Upper lobe of right lung (tissue), 1 donor: ENCODE results near the gene NCKAP5. TPM values are rescaled to one million over a fixed set of nuclear protein-coding genes. Genes with fewer than 3 reads are reported as not detected.

Experiments
- ATAC-seq: fragments of 200-7000 bp; cut with Tn5 transposase; one replicate; pipeline ENCODE4 v1.9.1; 2020; ENCODE audit warnings: mild to moderate bottlenecking, moderate library complexity
- DNase-seq: peaks from one replicate; pipeline ENCODE4 v3.0.0-alpha.2; 2020
- H3K27ac ChIP-seq: fragments of 200-600 bp; one replicate; pipeline ENCODE4 v1.8.0; 2022
- H3K27me3 ChIP-seq: fragments of 200-600 bp; one replicate; pipeline ENCODE4 v1.8.0; 2022; ENCODE audit warnings: mild to moderate bottlenecking
- H3K36me3 ChIP-seq: fragments of 200-600 bp; one replicate; pipeline ENCODE4 v1.8.0; 2022
- H3K4me1 ChIP-seq: fragments of 200-600 bp; one replicate; pipeline ENCODE4 v1.8.0; 2022
- H3K4me3 ChIP-seq: fragments of 200-600 bp; one replicate; pipeline ENCODE4 v1.8.0; 2022; ENCODE audit warnings: mild to moderate bottlenecking
- H3K9me3 ChIP-seq: fragments of 200-600 bp; one replicate; pipeline ENCODE4 v1.8.0; 2022
- CTCF ChIP-seq: fragments of 200-600 bp; IDR thresholded peaks from one replicate; pipeline ENCODE4 v1.8.0; 2022; ENCODE audit warnings: antibody characterized with exemption
- intact Hi-C: fragments of 100-400 bp; cut with DNase I; formaldehyde crosslinking; loops from one replicate; pipeline ENCODE4 v1.11.0; 2022
- total RNA-seq: library from RNA; stranded (reverse); fragmentation: NEBNext Ultra II Directional; extraction: Animal tissue kit (Norgen Biotek cat#: 25700); gene quantifications from one replicate; pipeline ENCODE4 v1.2.1, GENCODE V29; 2021
- donor health status: DM: no; HTN: yes; CAD: no; lungs with severe emphysema.

NCKAP5 gene
- total RNA-seq, 1 donor from 2014 or later, result 40.8 TPM

- H3K9me3 ChIP-seq, result no peaks in the 10 kb centered on the region
- H3K4me1 ChIP-seq, result no peaks in the 10 kb centered on the region
- intact Hi-C loops, result no loop called here
- no peak overlapping the region for H3K4me3 ChIP-seq
- TF ChIP-seq CTCF, result no peak
- no peak for DNase-seq
- H3K27me3 ChIP-seq, result no peaks in the 10 kb centered on the region
- ATAC-seq, result no peak
- H3K36me3 ChIP-seq, result no peaks in the 10 kb centered on the region
- H3K27ac ChIP-seq, result no peak overlapping the region
These were observed 271.9 kb downstream of the NCKAP5 start for GRCh38 chr2:133296401-133296800.

GRCh38 chr2:133293544-133294353 is 274.5 kb downstream of the NCKAP5 start:
- no peak for ATAC-seq

GRCh38 chr2:133292259-133292658 is 276.0 kb downstream of the NCKAP5 start:
- DNase-seq (no peak), ATAC-seq (no peak)
- no peaks in the 10 kb centered on the region for H3K27me3 ChIP-seq
- H3K4me3 ChIP-seq, result no peak overlapping the region
- TF ChIP-seq CTCF, result no peak
- no peaks in the 10 kb centered on the region for H3K36me3 ChIP-seq
- H3K9me3 ChIP-seq, result no peaks in the 10 kb centered on the region
- H3K4me1 ChIP-seq, result no peaks in the 10 kb centered on the region
- no peak overlapping the region for H3K27ac ChIP-seq
- intact Hi-C loops, result no loop called here

More at GRCh38 chr2:133293544-133294353, 274.5 kb downstream of the NCKAP5 start:
- Histone ChIP-seq H3K36me3 (no peaks in the 10 kb centered on the region), H3K4me1 (no peaks in the 10 kb centered on the region), H3K27me3 (no peaks in the 10 kb centered on the region), H3K27ac (no peak overlapping the region), H3K9me3 (no peaks in the 10 kb centered on the region), H3K4me3 (no peak overlapping the region)
- no peak for TF ChIP-seq CTCF
- DNase-seq, result no peak
- intact Hi-C loops, result no loop called here

GRCh38 chr2:133287709-133288108 is 280.6 kb downstream of the NCKAP5 start:
- DNase-seq, result no peak
- Histone ChIP-seq H3K9me3 (no peaks in the 10 kb centered on the region), H3K27me3 (no peaks in the 10 kb centered on the region), H3K4me1 (no peaks in the 10 kb centered on the region), H3K36me3 (no peaks in the 10 kb centered on the region), H3K4me3 (no peak overlapping the region), H3K27ac (no peak overlapping the region)
- ATAC-seq, result no peak
- intact Hi-C loops, result no loop called here
- TF ChIP-seq CTCF, result no peak

GRCh38 chr2:133286326-133286922 is 281.8 kb downstream of the NCKAP5 start:
- ATAC-seq, result no peak
- no peaks in the 10 kb centered on the region for H3K36me3 ChIP-seq
- H3K4me1 ChIP-seq, result no peaks in the 10 kb centered on the region
- TF ChIP-seq CTCF, result no peak
- DNase-seq, result no peak
- no peaks in the 10 kb centered on the region for H3K27me3 ChIP-seq
- no peak overlapping the region for H3K4me3 ChIP-seq
- H3K9me3 ChIP-seq, result no peaks in the 10 kb centered on the region
- H3K27ac ChIP-seq, result no peak overlapping the region
- intact Hi-C loops, result no loop called here
